HepG2 (cell line): ENCODE data around the gene RAB40C. TPM values are rescaled to one million over a fixed set of nuclear protein-coding genes. Genes with fewer than 3 reads are reported as not detected.

Experiments used
- HCFC1 ChIP-seq: fragments of 150-350 bp; IDR thresholded peaks from 2 replicates; pipeline ENCODE4 v1.6.1; 2014; ENCODE audit warnings: low read depth, low read length
- POGZ ChIP-seq: sonication (generic); formaldehyde crosslinking; IDR thresholded peaks from 2 replicates; pipeline ENCODE4 v1.4.0; 2020; ENCODE audit warnings: mild to moderate bottlenecking, missing genetic modification reagents
- PRMT3 ChIP-seq: sonication (generic); formaldehyde crosslinking; IDR thresholded peaks from 2 replicates; pipeline ENCODE4 v1.8.1; 2022; ENCODE audit warnings: low read depth, mild to moderate bottlenecking, moderate library complexity, missing genetic modification reagents, borderline replicate concordance
- SAFB2 ChIP-seq: sonication (generic); formaldehyde crosslinking; IDR thresholded peaks from 2 replicates; pipeline ENCODE4 v1.5.1; 2020; ENCODE audit warnings: missing genetic modification reagents, low read depth, mild to moderate bottlenecking, borderline replicate concordance
- SMARCE1 ChIP-seq: fragments of 450-650 bp; IDR thresholded peaks from 2 replicates; pipeline ENCODE4 v1.6.1; 2017; ENCODE audit warnings: borderline replicate concordance
- TRIM24 ChIP-seq: sonication (generic); formaldehyde crosslinking; IDR thresholded peaks from 2 replicates; pipeline ENCODE4 v1.8.0; 2022; ENCODE audit warnings: mild to moderate bottlenecking, missing genetic modification reagents
- ZBTB3 ChIP-seq: sonication (generic); formaldehyde crosslinking; IDR thresholded peaks from 2 replicates; pipeline ENCODE4 v1.4.0; 2020; ENCODE audit warnings: low read depth, mild to moderate bottlenecking, moderate library complexity, missing genetic modification reagents, borderline replicate concordance
- ZGPAT ChIP-seq: IDR thresholded peaks from 2 replicates; pipeline ENCODE4 v1.6.1; 2016; ENCODE audit warnings: mild to moderate bottlenecking
- ZKSCAN8 ChIP-seq: IDR thresholded peaks from 2 replicates; pipeline ENCODE4 v1.6.1; 2016; ENCODE audit warnings: borderline replicate concordance, missing genetic modification reagents, missing compliant biosample characterization
- ZNF24 ChIP-seq: fragments of 450-650 bp; IDR thresholded peaks from 2 replicates; pipeline ENCODE4 v1.6.1; 2017; ENCODE audit warnings: antibody characterized with exemption, mild to moderate bottlenecking
- ZNF280B ChIP-seq: sonication (generic); formaldehyde crosslinking; IDR thresholded peaks from 2 replicates; pipeline ENCODE4 v1.5.0; 2020; ENCODE audit warnings: missing genetic modification reagents, mild to moderate bottlenecking, borderline replicate concordance
- ZNF33B ChIP-seq: sonication (generic); formaldehyde crosslinking; IDR thresholded peaks from 2 replicates; pipeline ENCODE4 v1.5.1; 2020; ENCODE audit warnings: mild to moderate bottlenecking, missing genetic modification reagents
- ZNF564 ChIP-seq: sonication (generic); formaldehyde crosslinking; IDR thresholded peaks from 2 replicates; pipeline ENCODE4 v1.8.1; 2023; ENCODE audit warnings: mild to moderate bottlenecking, missing genetic modification reagents
- ZNF614 ChIP-seq: IDR thresholded peaks from 2 replicates; pipeline ENCODE4 v1.6.1; 2018; ENCODE audit warnings: missing biosample characterization, missing genetic modification reagents, inconsistent platforms, borderline replicate concordance
- polyA plus RNA-seq, 8 experiments: library from polyadenylated mRNA; depleted of rRNA in 3 of 8; stranded (reverse) in 7 of 8; unstranded in 1 of 8; fragments of >200 nt; fragmentation: Illumina TruSeq in 4 of 8; extraction: Trizol in 4 of 8; gene quantifications; 2 replicates each; pipeline versions ENCODE4 v1.2.1 to v1.2.3, GENCODE V29; 2011 to 2016; ENCODE audit warnings: low read depth in 4 of 8, missing spikeins in 1 of 8, mixed read lengths in 1 of 8; ENCODE audit not compliant: insufficient read depth in 1 of 8
- total RNA-seq, 5 experiments: library from RNA; depleted of rRNA; stranded (reverse); fragments of >200 nt; fragmentation: Illumina TruSeq; extraction: Trizol; gene quantifications; 2 replicates each; pipeline ENCODE4 v1.2.3, GENCODE V29; 2016; ENCODE audit warnings: low read depth in 1 of 5
- TF ChIP-seq, protein P1 (sequence below): sonication (generic); formaldehyde crosslinking; IDR thresholded peaks from 2 replicates; pipeline ENCODE4 v1.9.0; 2022; ENCODE audit warnings: missing genetic modification reagents, mild to moderate bottlenecking, borderline replicate concordance
- TF ChIP-seq, protein P2 (sequence below): sonication (generic); formaldehyde crosslinking; IDR thresholded peaks from 2 replicates; pipeline ENCODE4 v1.4.0; 2020; ENCODE audit warnings: missing genetic modification reagents, borderline replicate concordance
- TF ChIP-seq, protein P3 (sequence below): sonication (generic); formaldehyde crosslinking; IDR thresholded peaks from 2 replicates; pipeline ENCODE4 v1.4.0; 2020; ENCODE audit warnings: mild to moderate bottlenecking, missing genetic modification reagents, borderline replicate concordance

The RAB40C gene
- total and polyA plus RNA-seq, 2 of the 13 experiments (the other 11 are each of a cell fraction or from before 2014, with no cell fraction given), result 7.7 to 11.5 TPM

DNA sequence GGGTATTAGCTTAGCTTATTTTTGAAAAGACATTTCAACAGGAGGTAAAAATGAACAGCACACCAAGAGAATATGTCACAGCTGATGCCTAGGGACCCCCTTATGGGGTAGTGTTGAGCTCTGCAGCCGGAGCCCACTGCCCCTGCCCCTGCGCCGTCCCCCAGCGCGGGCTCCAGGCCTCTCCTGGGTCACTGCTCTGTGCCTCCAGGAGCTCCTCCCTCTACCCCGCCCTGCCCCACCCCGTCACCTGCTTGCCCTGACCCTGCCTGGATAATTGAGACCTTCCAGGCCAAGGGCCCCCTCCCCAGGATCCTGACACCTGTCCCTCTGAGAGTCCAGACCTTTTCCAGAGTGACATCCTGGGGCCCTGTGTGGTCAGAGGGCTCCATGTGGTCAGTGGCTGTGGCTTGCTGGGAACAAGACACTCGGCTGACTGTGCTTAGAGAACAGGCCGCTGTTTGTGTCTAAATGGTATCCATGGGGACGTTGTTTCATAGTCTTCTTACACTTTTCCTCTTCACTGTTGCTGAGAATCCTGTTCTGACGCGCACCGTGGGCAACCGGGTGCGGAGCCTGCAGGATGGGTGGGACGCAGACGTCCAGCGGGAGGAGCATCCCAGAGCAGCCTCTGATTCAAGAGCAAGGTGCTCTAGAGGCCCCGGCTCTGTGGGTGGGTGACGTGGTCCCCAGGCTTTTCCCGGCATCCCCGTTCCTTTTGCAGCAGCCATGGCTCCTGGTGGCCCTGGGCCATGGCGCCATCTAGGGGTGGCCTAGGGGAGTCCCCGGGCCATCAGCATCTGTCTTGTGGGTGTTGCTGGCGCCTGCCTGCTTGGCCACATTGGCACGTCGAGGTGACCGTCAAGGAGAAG is 20.9 kb downstream of the RAB40C start (continued):
- TF ChIP-seq ZNF614, result no peak
- TF ChIP-seq ZKSCAN8, result no peak
- TF ChIP-seq ZNF280B (CRISPR knock-in tag), result no peak
- no peak for TF ChIP-seq ZBTB3 (CRISPR knock-in tag)
- no peak for TF ChIP-seq SMARCE1
- no peak for TF ChIP-seq ZNF33B (CRISPR knock-in tag)
- no peak for TF ChIP-seq ZNF24
- TF ChIP-seq, protein P1, sequence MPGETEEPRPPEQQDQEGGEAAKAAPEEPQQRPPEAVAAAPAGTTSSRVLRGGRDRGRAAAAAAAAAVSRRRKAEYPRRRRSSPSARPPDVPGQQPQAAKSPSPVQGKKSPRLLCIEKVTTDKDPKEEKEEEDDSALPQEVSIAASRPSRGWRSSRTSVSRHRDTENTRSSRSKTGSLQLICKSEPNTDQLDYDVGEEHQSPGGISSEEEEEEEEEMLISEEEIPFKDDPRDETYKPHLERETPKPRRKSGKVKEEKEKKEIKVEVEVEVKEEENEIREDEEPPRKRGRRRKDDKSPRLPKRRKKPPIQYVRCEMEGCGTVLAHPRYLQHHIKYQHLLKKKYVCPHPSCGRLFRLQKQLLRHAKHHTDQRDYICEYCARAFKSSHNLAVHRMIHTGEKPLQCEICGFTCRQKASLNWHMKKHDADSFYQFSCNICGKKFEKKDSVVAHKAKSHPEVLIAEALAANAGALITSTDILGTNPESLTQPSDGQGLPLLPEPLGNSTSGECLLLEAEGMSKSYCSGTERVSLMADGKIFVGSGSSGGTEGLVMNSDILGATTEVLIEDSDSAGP (CRISPR knock-in tag), result peak; percentile 51; the same call in 1 of the 2 replicates
- no peak for TF ChIP-seq SAFB2 (CRISPR knock-in tag)
- TF ChIP-seq ZGPAT, result 0 out of 2 replicates have a peak, but pooled peaks have one; percentile 26
- TF ChIP-seq ZNF564 (CRISPR knock-in tag), result no peak
- TF ChIP-seq, protein P2, sequence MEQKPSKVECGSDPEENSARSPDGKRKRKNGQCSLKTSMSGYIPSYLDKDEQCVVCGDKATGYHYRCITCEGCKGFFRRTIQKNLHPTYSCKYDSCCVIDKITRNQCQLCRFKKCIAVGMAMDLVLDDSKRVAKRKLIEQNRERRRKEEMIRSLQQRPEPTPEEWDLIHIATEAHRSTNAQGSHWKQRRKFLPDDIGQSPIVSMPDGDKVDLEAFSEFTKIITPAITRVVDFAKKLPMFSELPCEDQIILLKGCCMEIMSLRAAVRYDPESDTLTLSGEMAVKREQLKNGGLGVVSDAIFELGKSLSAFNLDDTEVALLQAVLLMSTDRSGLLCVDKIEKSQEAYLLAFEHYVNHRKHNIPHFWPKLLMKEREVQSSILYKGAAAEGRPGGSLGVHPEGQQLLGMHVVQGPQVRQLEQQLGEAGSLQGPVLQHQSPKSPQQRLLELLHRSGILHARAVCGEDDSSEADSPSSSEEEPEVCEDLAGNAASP (CRISPR knock-in tag), result 0 out of 2 replicates have a peak, but pooled peaks have one; percentile 40
- TF ChIP-seq TRIM24 (CRISPR knock-in tag), result no peak
- no peak for TF ChIP-seq POGZ (CRISPR knock-in tag)
- TF ChIP-seq, protein P3, sequence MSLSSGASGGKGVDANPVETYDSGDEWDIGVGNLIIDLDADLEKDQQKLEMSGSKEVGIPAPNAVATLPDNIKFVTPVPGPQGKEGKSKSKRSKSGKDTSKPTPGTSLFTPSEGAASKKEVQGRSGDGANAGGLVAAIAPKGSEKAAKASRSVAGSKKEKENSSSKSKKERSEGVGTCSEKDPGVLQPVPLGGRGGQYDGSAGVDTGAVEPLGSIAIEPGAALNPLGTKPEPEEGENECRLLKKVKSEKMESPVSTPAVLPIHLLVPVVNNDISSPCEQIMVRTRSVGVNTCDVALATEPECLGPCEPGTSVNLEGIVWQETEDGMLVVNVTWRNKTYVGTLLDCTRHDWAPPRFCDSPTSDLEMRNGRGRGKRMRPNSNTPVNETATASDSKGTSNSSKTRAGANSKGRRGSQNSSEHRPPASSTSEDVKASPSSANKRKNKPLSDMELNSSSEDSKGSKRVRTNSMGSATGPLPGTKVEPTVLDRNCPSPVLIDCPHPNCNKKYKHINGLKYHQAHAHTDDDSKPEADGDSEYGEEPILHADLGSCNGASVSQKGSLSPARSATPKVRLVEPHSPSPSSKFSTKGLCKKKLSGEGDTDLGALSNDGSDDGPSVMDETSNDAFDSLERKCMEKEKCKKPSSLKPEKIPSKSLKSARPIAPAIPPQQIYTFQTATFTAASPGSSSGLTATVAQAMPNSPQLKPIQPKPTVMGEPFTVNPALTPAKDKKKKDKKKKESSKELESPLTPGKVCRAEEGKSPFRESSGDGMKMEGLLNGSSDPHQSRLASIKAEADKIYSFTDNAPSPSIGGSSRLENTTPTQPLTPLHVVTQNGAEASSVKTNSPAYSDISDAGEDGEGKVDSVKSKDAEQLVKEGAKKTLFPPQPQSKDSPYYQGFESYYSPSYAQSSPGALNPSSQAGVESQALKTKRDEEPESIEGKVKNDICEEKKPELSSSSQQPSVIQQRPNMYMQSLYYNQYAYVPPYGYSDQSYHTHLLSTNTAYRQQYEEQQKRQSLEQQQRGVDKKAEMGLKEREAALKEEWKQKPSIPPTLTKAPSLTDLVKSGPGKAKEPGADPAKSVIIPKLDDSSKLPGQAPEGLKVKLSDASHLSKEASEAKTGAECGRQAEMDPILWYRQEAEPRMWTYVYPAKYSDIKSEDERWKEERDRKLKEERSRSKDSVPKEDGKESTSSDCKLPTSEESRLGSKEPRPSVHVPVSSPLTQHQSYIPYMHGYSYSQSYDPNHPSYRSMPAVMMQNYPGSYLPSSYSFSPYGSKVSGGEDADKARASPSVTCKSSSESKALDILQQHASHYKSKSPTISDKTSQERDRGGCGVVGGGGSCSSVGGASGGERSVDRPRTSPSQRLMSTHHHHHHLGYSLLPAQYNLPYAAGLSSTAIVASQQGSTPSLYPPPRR, result no peak
- no peak for TF ChIP-seq PRMT3 (CRISPR knock-in tag)
- no peak for TF ChIP-seq HCFC1
